Activated CD8-positive, alpha-beta T cell treated with anti-CD3 and anti-CD28 coated beads for 36 hours (primary cell): ENCODE results near the gene UBR3. TPM values are rescaled to one million over a fixed set of nuclear protein-coding genes. Genes with fewer than 3 reads are reported as not detected.

Source experiments
- ATAC-seq: fragments of 200-7000 bp; cut with Tn5 transposase; one replicate; pipeline ENCODE4 v1.10.0; 2021; ENCODE audit warnings: mild to moderate bottlenecking, moderate library complexity
- CTCF ChIA-PET: fragments of 350-600 bp; sonication (Branson Sonifier 250); formaldehyde crosslinking; loops from one replicate; lab custom pipeline; 2021; ENCODE audit warnings: antibody characterized with exemption; lab: Charles Lee
- POLR2A ChIA-PET: fragments of 350-600 bp; sonication (Branson Sonifier 250); formaldehyde crosslinking; loops from one replicate; lab custom pipeline; 2021; ENCODE audit warnings: antibody characterized with exemption; lab: Charles Lee
- DNase-seq: peaks from one replicate; pipeline ENCODE4 v3.0.0-alpha.2; 2020
- H3K27ac Mint-ChIP-seq: one replicate; pipeline ENCODE4 v1.8.0; 2021; ENCODE audit warnings: mild to moderate bottlenecking, mixed read lengths
- H3K27me3 Mint-ChIP-seq: one replicate; pipeline ENCODE4 v1.8.0; 2021; ENCODE audit warnings: mixed read lengths
- H3K36me3 Mint-ChIP-seq: one replicate; pipeline ENCODE4 v1.8.0; 2021; ENCODE audit warnings: low read depth, mixed read lengths
- H3K4me1 Mint-ChIP-seq: one replicate; pipeline ENCODE4 v1.8.0; 2021; ENCODE audit warnings: low read depth, mixed read lengths
- H3K4me3 Mint-ChIP-seq: one replicate; pipeline ENCODE4 v1.8.0; 2021; ENCODE audit warnings: mild to moderate bottlenecking, moderate library complexity, mixed read lengths
- H3K9me3 Mint-ChIP-seq: one replicate; pipeline ENCODE4 v1.8.0; 2021; ENCODE audit warnings: mixed read lengths
- intact Hi-C: fragments of 100-400 bp; cut with micrococcal nuclease; formaldehyde crosslinking; loops from one replicate; pipeline ENCODE4 v1.10.0; 2022
- total RNA-seq, 2 experiments: library from RNA; stranded (reverse); gene quantifications; one replicate each; pipeline ENCODE4 v1.2.3, GENCODE V29; 2021
- TF ChIP-seq, protein P1 (sequence below): fragments of 200-600 bp; IDR thresholded peaks from one replicate; pipeline ENCODE4 v1.8.0; 2022; ENCODE audit warnings: antibody characterized with exemption, mild to moderate bottlenecking

The UBR3 gene
- total RNA-seq, 2 experiments from 2014 or later, result 14.0 to 15.7 TPM

- Mint-ChIP-seq H3K27me3 (no peaks in the 10 kb centered on the region), H3K4me3 (no peak overlapping the region), H3K9me3 (peaks cover 2% of the 10 kb centered on the region), H3K27ac (no peak overlapping the region), H3K4me1 (no peaks in the 10 kb centered on the region), H3K36me3 (peaks cover 27% of the 10 kb centered on the region)
- intact Hi-C loops, result no loop called here
- ATAC-seq (no peak), DNase-seq (no peak)
- CTCF ChIA-PET, result no interaction called here
- POLR2A ChIA-PET, result no interaction called here
- TF ChIP-seq, protein P1, sequence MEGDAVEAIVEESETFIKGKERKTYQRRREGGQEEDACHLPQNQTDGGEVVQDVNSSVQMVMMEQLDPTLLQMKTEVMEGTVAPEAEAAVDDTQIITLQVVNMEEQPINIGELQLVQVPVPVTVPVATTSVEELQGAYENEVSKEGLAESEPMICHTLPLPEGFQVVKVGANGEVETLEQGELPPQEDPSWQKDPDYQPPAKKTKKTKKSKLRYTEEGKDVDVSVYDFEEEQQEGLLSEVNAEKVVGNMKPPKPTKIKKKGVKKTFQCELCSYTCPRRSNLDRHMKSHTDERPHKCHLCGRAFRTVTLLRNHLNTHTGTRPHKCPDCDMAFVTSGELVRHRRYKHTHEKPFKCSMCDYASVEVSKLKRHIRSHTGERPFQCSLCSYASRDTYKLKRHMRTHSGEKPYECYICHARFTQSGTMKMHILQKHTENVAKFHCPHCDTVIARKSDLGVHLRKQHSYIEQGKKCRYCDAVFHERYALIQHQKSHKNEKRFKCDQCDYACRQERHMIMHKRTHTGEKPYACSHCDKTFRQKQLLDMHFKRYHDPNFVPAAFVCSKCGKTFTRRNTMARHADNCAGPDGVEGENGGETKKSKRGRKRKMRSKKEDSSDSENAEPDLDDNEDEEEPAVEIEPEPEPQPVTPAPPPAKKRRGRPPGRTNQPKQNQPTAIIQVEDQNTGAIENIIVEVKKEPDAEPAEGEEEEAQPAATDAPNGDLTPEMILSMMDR, result no peak
These were observed 138.2 kb downstream of the UBR3 start for GRCh38 chr2:169965495-169965894.

DNA sequence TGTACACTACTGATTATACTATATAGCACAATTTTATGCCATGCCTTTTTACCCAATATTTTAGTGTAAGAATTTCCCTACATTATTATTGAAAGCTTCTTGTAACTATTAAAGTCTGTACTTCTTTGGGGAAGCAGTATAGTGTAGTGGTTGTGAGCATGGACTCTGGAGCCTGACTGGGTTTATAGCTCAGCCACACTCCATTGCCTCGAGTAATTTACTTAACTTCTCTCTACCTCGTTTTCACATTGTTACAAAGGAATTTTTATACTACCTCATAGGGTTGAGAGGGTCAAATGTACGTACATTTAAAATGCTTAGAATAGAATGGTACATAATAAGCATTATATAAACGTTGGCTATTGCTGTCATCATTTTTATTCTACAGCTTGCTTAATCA, 139.2 kb downstream of the UBR3 start:
- Mint-ChIP-seq H3K9me3 (peaks cover 2% of the 10 kb centered on the region), H3K36me3 (peaks cover 24% of the 10 kb centered on the region), H3K4me1 (no peaks in the 10 kb centered on the region), H3K4me3 (no peak overlapping the region), H3K27me3 (no peaks in the 10 kb centered on the region), H3K27ac (no peak overlapping the region)
- POLR2A ChIA-PET, result no interaction called here
- TF ChIP-seq, protein P1, result no peak
- ATAC-seq (no peak), DNase-seq (no peak)
- CTCF ChIA-PET, result no interaction called here
- intact Hi-C loops, result no loop called here

GRCh38 chr2:169968743-169969142, 141.5 kb downstream of the UBR3 start:
- peaks cover 2% of the 10 kb centered on the region for H3K9me3 Mint-ChIP-seq
- POLR2A ChIA-PET, result no interaction called here
- no peak for ATAC-seq
- H3K4me1 Mint-ChIP-seq, result no peaks in the 10 kb centered on the region
- H3K27me3 Mint-ChIP-seq, result no peaks in the 10 kb centered on the region
- DNase-seq, result no peak
- CTCF ChIA-PET, result no interaction called here
- no peak overlapping the region for H3K27ac Mint-ChIP-seq
- no peak overlapping the region for H3K4me3 Mint-ChIP-seq
- peaks cover 29% of the 10 kb centered on the region for H3K36me3 Mint-ChIP-seq
- TF ChIP-seq, protein P1, result no peak
- intact Hi-C loops, result no loop called here

DNA sequence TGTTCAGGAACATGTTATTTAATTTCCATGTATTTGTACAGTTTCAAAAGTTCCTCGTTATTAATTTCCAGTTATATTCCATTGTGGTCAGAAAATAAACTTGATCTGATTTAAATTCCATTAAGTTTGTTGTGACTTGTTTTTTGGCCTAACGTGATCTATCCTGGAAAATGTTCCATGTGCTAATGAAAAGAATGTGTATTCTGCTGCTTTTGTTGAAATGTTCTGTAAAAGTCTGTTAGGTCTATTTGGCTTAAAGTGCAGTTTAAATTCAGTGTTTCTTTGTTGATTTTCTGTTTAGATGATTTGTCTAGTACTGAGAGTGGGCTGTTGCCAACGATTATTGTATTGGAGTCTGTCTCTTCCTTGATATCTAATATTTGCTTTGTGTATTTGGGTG, 148.0 kb downstream of the UBR3 start:
- POLR2A ChIA-PET, result no interaction called here
- H3K36me3 Mint-ChIP-seq, result peaks cover 51% of the 10 kb centered on the region
- ATAC-seq (no peak), DNase-seq (no peak)
- H3K27ac Mint-ChIP-seq, result no peak overlapping the region
- intact Hi-C loops, result no loop called here
- TF ChIP-seq, protein P1, result no peak
- CTCF ChIA-PET, result no interaction called here
- peaks cover 23% of the 10 kb centered on the region for H3K9me3 Mint-ChIP-seq
- H3K27me3 Mint-ChIP-seq, result no peaks in the 10 kb centered on the region
- H3K4me1 Mint-ChIP-seq, result no peaks in the 10 kb centered on the region
- no peak overlapping the region for H3K4me3 Mint-ChIP-seq

GRCh38 chr2:169976335-169976851, 149.1 kb downstream of the UBR3 start:
- ATAC-seq, result no peak
- H3K4me1 Mint-ChIP-seq, result peaks cover 3% of the 10 kb centered on the region
- TF ChIP-seq, protein P1, result no peak
- peaks cover 52% of the 10 kb centered on the region for H3K36me3 Mint-ChIP-seq
- CTCF ChIA-PET, result no interaction called here
- no peak for DNase-seq
- intact Hi-C loops, result no loop called here
- no peaks in the 10 kb centered on the region for H3K27me3 Mint-ChIP-seq
- POLR2A ChIA-PET, result no interaction called here
- H3K9me3 Mint-ChIP-seq, result peaks cover 23% of the 10 kb centered on the region
- no peak overlapping the region for H3K27ac Mint-ChIP-seq
- no peak overlapping the region for H3K4me3 Mint-ChIP-seq
